Sigmoid colon (tissue), 7 donors: ENCODE measurements around the gene GRIN2A. TPM values are rescaled to one million over a fixed set of nuclear protein-coding genes. Genes with fewer than 3 reads are reported as not detected.

Source experiments
- DNase-seq: peaks from one replicate; pipeline ENCODE4 v3.0.0-alpha.2; 2019
- H3K27ac ChIP-seq, 4 donors: fragments of 200-600 bp; sonication (generic); one replicate each; pipeline ENCODE4 v1.5.1; 2016 to 2019; ENCODE audit warnings: mild to moderate bottlenecking in 1 of 4
- H3K27me3 ChIP-seq, 3 donors: fragments of 200-600 bp; sonication (generic); one replicate each; pipeline ENCODE4 v1.5.1; 2019; ENCODE audit warnings: mild to moderate bottlenecking in 1 of 3
- H3K36me3 ChIP-seq, 4 donors: fragments of 200-600 bp; sonication (generic); one replicate each; pipeline ENCODE4 v1.5.1; 2016 to 2019
- H3K4me1 ChIP-seq, 4 donors: fragments of 200-600 bp; sonication (generic); one replicate each; pipeline ENCODE4 v1.5.1; 2017 to 2019
- H3K4me3 ChIP-seq, 4 donors: fragments of 200-600 bp; sonication (generic); one replicate each; pipeline ENCODE4 v1.5.1; 2017 to 2019; ENCODE audit warnings: mild to moderate bottlenecking in 2 of 4, moderate library complexity in 1 of 4
- H3K9me3 ChIP-seq, 4 donors: fragments of 200-600 bp in 3 of 4; sonication (generic) in 3 of 4; one replicate each; pipeline versions ENCODE4 v1.5.1 to v1.6.1; 2013 to 2019
- EP300 ChIP-seq, 4 donors: sonication (generic); formaldehyde crosslinking; IDR thresholded peaks; one replicate each; pipeline ENCODE4 v1.6.1; 2017; ENCODE audit warnings: antibody characterized with exemption in 4 of 4
- POLR2A ChIP-seq, 2 donors: fragments of 450-650 bp; IDR thresholded peaks; one replicate each; pipeline ENCODE4 v1.6.1; 2016; ENCODE audit warnings: antibody characterized with exemption in 2 of 2, mild to moderate bottlenecking in 2 of 2, moderate library complexity in 2 of 2
- POLR2AphosphoS5 ChIP-seq, 4 donors: sonication (generic); formaldehyde crosslinking; IDR thresholded peaks; one replicate each; pipeline ENCODE4 v1.6.1; 2017; ENCODE audit warnings: antibody characterized with exemption in 4 of 4
- WGBS, 2 donors: extraction: QIAGEN DNeasy Blood & Tissue Kit; methylation state at CpG; one replicate each; pipeline ENCODE4 v1.1.7; 2013; 5-methylcytosine and 5-hydroxymethylcytosine counted together
- intact Hi-C: fragments of 100-400 bp; cut with DNase I; formaldehyde crosslinking; loops from one replicate; pipeline ENCODE4 v1.15.1; 2023
- polyA plus RNA-seq, 3 donors: library from polyadenylated mRNA; stranded (reverse); fragments of 200-250 nt; gene quantifications; one replicate each; pipeline ENCODE4 v1.2.3, GENCODE V29; 2013
- total RNA-seq, 4 donors: library from RNA; depleted of rRNA; stranded (reverse); fragments of >200 nt; gene quantifications; one replicate each; pipeline ENCODE4 v1.1.0, GENCODE V29; 2016
- TF ChIP-seq, protein P1 (sequence below), 4 experiments: fragments of 450-650 bp in 3 of 4; fragments of 200-600 bp in 1 of 4; IDR thresholded peaks; one replicate each; pipeline ENCODE4 v1.5.1; 2016 to 2019; ENCODE audit warnings: antibody characterized with exemption in 4 of 4, mild to moderate bottlenecking in 3 of 4, moderate library complexity in 2 of 4
- donor health status: healthy with polysubstance abuse.
- donor health status: Bipolar disorder and iron deficiency.
- donor health status: healthy.

The GRIN2A gene
- total and polyA plus RNA-seq, 7 donors = under 0.01 to 0.36 (median 0.09) TPM

- 80 to 81% methylated on average over 4 of the region's 4 CpGs for WGBS, 2 donors
- Histone ChIP-seq H3K27me3 (no peaks in the 10 kb centered on the region), H3K4me1 (no peaks in the 10 kb centered on the region), H3K27ac (no peak overlapping the region), H3K4me3 (no peak overlapping the region), H3K9me3 (no peaks in the 10 kb centered on the region), H3K36me3 (no peaks in the 10 kb centered on the region)
- DNase-seq = no peak
- intact Hi-C loops = no loop called here
- TF ChIP-seq POLR2AphosphoS5 (IDR thresholded peaks at IDR 0.05) = no peak
- TF ChIP-seq, protein P1, sequence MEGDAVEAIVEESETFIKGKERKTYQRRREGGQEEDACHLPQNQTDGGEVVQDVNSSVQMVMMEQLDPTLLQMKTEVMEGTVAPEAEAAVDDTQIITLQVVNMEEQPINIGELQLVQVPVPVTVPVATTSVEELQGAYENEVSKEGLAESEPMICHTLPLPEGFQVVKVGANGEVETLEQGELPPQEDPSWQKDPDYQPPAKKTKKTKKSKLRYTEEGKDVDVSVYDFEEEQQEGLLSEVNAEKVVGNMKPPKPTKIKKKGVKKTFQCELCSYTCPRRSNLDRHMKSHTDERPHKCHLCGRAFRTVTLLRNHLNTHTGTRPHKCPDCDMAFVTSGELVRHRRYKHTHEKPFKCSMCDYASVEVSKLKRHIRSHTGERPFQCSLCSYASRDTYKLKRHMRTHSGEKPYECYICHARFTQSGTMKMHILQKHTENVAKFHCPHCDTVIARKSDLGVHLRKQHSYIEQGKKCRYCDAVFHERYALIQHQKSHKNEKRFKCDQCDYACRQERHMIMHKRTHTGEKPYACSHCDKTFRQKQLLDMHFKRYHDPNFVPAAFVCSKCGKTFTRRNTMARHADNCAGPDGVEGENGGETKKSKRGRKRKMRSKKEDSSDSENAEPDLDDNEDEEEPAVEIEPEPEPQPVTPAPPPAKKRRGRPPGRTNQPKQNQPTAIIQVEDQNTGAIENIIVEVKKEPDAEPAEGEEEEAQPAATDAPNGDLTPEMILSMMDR (IDR thresholded peaks at IDR 0.05) = no peak
- no peak for TF ChIP-seq EP300 (IDR thresholded peaks at IDR 0.05)
- TF ChIP-seq POLR2A (IDR thresholded peaks at IDR 0.05) = no peak
Observed at GRCh38 chr16:9791556-9791955, 390.7 kb downstream of the GRIN2A start.

DNA sequence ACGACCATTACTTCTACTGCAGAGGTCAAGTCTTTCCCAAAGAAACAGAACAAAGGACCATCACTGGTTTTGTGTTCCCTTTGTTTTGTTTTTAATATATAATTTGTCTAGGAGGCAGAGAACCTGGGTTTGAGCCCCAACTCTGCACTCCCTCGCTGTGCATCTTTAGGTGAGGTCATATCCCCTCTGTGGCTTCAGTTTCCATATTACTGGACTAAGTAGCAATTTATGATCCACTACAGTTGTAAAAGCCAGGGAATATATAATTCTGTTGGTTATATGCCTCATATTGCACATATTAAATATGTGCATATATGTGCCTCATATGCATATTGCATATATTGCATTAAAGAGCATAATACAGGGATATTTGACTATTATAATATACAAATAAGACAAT is 392.0 kb downstream of the GRIN2A start:
- Histone ChIP-seq H3K4me3 (no peak overlapping the region), H3K9me3 (no peaks in the 10 kb centered on the region), H3K36me3 (no peaks in the 10 kb centered on the region), H3K4me1 (no peaks in the 10 kb centered on the region), H3K27ac (no peak overlapping the region), H3K27me3 (no peaks in the 10 kb centered on the region)
- intact Hi-C loops = no loop called here
- 80 to 85% methylated on average over 2 of the region's 2 CpGs for WGBS, 2 donors
- TF ChIP-seq POLR2AphosphoS5 (IDR thresholded peaks at IDR 0.05) (no peak), POLR2A (IDR thresholded peaks at IDR 0.05) (no peak), EP300 (IDR thresholded peaks at IDR 0.05) (no peak)
- TF ChIP-seq, protein P1 (IDR thresholded peaks at IDR 0.05) = no peak
- no peak for DNase-seq

DNA sequence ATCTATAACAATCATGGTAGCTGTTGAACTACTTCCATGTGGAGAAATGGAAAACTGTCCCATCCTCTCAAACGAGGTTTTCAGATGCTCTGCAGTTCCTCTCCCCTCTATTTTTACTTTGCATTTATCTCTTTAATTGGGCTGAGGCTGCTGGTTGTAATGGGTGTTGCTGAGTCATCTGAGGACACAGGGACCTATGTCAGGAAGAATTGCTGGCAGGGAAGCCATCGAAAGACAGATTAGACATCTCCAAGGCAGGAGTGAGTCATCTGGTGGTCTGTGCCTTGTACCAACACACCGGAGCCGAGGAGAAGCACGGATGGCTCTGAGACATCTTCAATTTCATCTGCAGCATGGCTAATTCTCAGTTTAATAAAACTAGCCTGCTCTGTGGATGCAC is 394.5 kb downstream of the GRIN2A start:
- Histone ChIP-seq H3K9me3 (no peaks in the 10 kb centered on the region), H3K4me1 (no peaks in the 10 kb centered on the region), H3K27ac (no peak overlapping the region), H3K4me3 (no peak overlapping the region), H3K36me3 (no peaks in the 10 kb centered on the region), H3K27me3 (no peaks in the 10 kb centered on the region)
- intact Hi-C loops = no loop called here
- DNase-seq = no peak
- WGBS, 2 donors = 66 to 67% methylated on average over 5 of the region's 5 CpGs
- TF ChIP-seq, protein P1 (IDR thresholded peaks at IDR 0.05) = no peak
- no peak for TF ChIP-seq POLR2AphosphoS5 (IDR thresholded peaks at IDR 0.05)
- TF ChIP-seq EP300 (IDR thresholded peaks at IDR 0.05) = no peak
- no peak for TF ChIP-seq POLR2A (IDR thresholded peaks at IDR 0.05)

- no peak for TF ChIP-seq POLR2AphosphoS5 (IDR thresholded peaks at IDR 0.05)
- TF ChIP-seq, protein P1 (IDR thresholded peaks at IDR 0.05) = no peak
- Histone ChIP-seq H3K4me3 (no peak overlapping the region), H3K27ac (no peak overlapping the region), H3K4me1 (no peaks in the 10 kb centered on the region), H3K9me3 (no peaks in the 10 kb centered on the region), H3K36me3 (no peaks in the 10 kb centered on the region), H3K27me3 (no peaks in the 10 kb centered on the region)
- no peak for DNase-seq
- 68 to 77% methylated on average over 4 of the region's 4 CpGs for WGBS, 2 donors
- intact Hi-C loops = no loop called here
Observed at GRCh38 chr16:9780831-9781230, 401.4 kb downstream of the GRIN2A start.

GRCh38 chr16:9778849-9779248 is 403.4 kb downstream of the GRIN2A start:
- no peaks in the 10 kb centered on the region for H3K9me3 ChIP-seq
- no peaks in the 10 kb centered on the region for H3K36me3 ChIP-seq
- H3K27me3 ChIP-seq = no peaks in the 10 kb centered on the region
- no peaks in the 10 kb centered on the region for H3K4me1 ChIP-seq
- intact Hi-C loops = no loop called here
- TF ChIP-seq POLR2AphosphoS5 (IDR thresholded peaks at IDR 0.05) = no peak
- TF ChIP-seq EP300 (IDR thresholded peaks at IDR 0.05) = no peak
- TF ChIP-seq, protein P1 (IDR thresholded peaks at IDR 0.05) = no peak
- TF ChIP-seq POLR2A (IDR thresholded peaks at IDR 0.05) = no peak
- no peak for DNase-seq
- no peak overlapping the region for H3K27ac ChIP-seq
- no peak overlapping the region for H3K4me3 ChIP-seq
- 80 to 85% methylated on average over 5 of the region's 5 CpGs for WGBS, 2 donors
